ENCODE data around the gene PHOX2A.

The PHOX2A gene

GRCh38 chr11:72247584-72247983 lies 3.6 kb upstream of the PHOX2A start:
- DNase-seq (ENCODE audit: low spot score), result no peak

- no peak for DNase-seq (ENCODE audit: low spot score)
Observed at GRCh38 chr11:72245263-72245816, 1.4 kb upstream of the PHOX2A start.

DNA sequence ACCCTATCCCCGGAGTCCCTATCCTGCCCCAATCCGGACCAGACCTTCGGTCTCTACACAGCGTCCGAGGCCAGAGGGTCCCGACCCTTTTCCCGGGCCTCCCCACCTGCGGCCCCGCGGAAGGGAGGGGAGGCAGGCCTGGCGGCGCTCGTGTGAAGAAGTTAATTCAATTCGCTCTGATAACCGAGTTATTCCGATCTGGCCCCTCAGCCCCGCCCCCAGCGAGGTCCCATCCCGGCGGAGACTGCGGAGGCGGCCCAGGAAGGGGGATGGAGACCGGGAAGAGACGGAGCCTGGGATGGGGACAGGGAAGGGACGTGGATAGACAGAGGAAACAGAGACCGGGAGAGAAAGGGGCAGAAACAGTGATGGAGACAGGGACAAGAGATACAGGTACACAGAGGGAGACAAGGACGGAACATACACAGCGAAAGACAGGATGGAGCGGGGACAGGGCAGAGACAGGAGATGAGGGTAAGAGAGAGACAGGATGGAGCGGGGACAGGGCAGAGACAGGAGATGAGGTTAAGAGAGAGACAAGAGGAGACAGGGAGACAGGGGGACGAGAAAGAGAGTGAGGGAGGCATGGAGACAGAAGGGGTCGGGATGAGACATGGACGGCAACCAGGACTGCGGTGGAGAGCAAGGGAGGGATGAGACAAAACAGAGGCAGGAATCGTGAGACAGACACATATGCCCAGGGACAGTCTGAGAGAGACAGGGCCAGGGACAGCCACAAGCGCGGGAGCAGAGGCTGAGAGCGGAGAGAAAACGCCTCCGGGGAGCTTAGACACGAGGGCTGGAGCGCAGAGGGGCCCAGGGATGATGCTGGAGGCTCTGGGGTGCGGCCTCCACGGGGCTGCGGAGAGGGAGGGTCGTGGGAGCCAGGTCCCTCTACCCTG lies 636 bp upstream of the PHOX2A start:
- no peak for DNase-seq (ENCODE audit: low spot score)

GRCh38 chr11:72243173-72244059 lies 560 bp downstream of the PHOX2A start:
- DNase-seq (ENCODE audit: low spot score), result no peak

DNA sequence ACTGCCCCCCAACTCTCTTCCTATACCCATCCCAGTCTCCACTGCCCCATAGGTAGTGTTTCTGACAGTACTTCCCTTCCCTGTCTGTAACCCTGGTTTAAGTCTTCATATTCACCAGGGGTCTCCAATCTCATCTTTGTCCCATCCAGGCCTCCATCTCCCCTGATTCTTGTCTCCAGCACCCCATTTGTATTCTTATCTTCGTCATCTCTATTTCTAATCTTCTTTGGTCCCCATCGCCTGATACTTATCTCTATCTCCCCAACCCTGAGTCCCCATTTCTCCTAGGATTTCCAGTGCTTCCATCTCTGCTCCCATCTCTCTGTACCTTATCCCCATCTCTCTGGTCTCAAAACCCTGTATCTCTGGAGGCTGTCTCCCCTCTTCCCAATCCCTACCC lies 1.8 kb downstream of the PHOX2A start:
- no peak for DNase-seq (ENCODE audit: low spot score)

DNA sequence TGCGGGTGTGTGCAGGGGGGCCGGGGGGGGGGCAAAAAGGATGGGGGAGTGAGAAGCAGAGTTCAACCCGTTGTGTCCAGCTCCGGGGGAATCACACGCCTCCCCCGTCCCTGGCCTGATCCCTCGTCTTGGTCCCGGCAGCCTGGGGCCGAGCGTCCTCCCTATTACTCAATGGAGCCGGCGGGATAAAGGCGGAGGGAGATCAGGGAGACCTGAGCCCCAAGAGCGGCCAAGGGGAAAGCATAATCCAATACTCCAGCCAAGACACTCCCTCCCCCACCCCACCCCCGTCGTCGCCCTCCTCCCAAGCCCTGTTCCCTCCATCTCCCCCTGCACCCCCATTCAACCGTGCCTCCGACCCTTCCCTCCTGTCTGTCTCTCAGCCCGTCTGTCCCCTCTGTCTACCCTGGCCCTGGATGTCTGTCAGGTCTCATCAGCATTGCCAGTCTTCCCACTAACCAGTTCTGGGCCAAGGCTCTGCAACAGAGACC lies 2.6 kb downstream of the PHOX2A start:
- no peak for DNase-seq (ENCODE audit: low spot score)

GRCh38 chr11:72240461-72241290 lies 3.3 kb downstream of the PHOX2A start:
- no peak for DNase-seq (ENCODE audit: low spot score)

- DNase-seq (ENCODE audit: low spot score), result no peak
Observed at GRCh38 chr11:72239849-72240460, 4.0 kb downstream of the PHOX2A start.

DNA sequence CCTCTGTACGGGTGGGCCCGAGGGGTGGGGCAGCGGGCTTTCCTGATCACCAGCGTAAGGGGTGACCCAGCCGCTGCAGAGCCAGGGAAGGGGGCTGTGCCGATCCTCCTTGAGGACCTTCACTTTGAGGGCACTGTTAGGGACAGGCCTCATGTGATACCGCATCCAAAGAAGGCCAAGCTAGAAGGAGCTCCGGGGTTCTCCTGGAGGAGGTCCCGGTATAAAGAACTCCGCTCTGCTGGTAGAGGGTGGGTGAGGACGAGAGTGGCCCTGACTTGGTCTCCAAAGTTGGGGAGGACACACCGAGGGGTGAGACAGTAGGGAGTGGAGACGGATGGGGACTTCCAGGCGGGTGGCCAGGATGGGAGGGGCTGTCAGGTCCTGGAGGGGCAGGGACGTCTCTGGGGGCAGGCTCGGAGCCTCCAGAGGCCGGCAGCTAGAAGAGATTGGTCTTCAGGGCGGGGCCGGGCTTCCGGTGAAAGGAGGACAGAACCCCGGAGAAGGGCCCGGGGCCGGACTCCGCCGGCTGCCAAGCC lies 4.6 kb downstream of the PHOX2A start:
- DNase-seq (ENCODE audit: low spot score), result peak; percentile 23

GRCh38 chr11:72238492-72239312 lies 5.3 kb downstream of the PHOX2A start:
- DNase-seq (ENCODE audit: low spot score), result no peak

DNA sequence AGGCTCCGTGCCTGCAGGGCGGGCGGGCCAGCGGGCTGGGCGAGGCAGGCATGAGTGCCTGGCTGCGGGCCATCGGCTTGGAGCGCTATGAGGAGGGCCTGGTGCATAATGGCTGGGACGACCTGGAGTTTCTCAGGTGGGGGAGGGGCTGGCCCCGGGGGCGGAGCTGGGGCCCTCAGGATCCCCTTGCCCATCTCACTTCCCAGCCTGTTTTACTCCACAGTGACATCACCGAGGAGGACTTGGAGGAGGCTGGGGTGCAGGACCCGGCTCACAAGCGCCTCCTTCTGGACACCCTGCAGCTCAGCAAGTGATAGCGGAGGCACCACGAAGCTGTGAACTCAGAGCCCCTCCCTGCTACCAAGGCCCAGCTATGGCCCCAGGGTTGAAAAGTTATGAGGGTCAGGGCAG lies 5.9 kb downstream of the PHOX2A start:
- DNase-seq (ENCODE audit: low spot score), result peak; percentile 11

DNA sequence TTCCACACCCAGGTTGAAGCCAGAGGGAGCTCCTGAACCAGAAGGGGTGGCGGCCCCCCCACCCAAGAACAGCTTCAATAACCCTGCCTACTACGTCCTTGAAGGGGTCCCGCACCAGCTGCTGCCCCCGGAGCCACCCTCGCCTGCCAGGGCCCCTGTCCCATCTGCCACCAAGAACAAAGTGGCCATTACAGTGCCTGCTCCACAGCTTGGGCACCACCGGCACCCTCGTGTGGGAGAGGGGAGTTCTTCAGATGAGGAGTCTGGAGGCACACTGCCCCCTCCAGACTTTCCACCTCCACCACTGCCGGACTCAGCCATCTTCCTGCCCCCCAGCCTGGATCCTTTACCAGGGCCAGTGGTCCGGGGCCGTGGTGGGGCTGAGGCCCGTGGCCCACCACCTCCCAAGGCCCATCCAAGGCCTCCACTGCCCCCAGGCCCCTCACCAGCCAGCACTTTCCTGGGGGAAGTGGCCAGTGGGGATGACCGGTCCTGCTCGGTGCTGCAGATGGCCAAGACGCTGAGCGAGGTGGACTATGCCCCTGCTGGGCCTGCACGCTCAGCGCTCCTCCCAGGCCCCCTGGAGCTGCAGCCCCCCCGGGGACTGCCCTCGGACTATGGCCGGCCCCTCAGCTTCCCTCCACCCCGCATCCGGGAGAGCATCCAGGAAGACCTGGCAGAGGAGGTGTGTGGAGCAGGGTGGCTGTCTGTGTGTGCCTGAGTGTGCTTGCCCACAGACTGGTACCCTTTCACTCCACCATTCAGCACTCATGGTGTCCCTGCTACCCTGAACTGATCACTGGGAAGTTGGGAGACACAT lies 6.7 kb downstream of the PHOX2A start:
- DNase-seq (ENCODE audit: low spot score), result no peak

- no peak for DNase-seq (ENCODE audit: low spot score)
Observed at GRCh38 chr11:72236774-72237111, 7.2 kb downstream of the PHOX2A start.

- no peak for DNase-seq (ENCODE audit: low spot score)
Observed at GRCh38 chr11:72236083-72236697, 7.8 kb downstream of the PHOX2A start.

DNA sequence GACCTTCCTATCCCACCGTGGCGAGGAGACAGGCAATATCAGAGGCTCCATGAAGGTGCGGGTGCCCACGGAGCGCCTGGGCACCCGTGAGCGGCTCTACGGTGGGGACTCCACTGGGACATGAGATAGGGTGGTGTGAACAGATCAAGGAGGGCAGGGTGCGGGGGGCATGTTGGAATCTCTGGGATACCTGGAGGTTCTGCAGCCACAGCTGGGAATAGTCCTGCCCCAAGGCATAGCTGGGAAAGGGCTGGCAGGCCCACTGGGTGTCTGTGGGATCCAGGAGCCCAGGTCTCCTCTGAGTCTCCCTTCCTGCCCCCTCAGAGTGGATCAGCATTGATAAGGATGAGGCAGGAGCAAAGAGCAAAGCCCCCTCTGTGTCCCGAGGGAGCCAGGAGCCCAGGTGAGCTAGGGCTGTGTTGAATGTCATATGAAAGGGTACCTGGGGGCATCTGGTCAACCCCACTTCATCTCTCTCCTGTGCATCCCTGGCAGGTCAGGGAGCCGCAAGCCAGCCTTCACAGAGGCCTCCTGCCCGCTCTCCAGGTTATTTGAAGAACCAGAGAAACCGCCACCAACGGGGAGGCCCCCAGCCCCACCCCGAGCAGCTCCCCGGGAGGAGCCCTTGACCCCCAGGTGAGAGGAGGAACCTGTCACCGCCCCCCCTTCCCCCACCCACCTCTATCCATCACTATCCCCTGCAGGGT lies 8.5 kb downstream of the PHOX2A start:
- DNase-seq (ENCODE audit: low spot score), result no peak

DNA sequence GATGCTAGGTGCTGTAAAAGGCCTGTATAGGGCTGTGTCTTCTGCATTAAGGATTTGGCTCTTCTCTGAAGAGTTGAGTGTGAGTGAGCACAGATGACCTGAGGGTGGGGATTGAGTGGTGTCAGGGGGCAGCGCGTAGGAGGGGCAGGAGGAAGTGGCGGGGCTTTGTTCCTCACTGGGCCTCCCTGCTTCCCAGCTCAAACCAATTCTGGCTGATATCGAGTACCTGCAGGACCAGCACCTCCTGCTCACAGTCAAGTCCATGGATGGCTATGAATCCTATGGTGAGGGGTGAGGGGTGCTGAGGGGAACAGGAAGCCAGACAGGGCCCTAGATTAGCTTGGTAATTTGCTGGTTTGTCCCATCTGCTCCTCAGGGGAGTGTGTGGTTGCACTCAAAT lies 9.1 kb downstream of the PHOX2A start:
- no peak for DNase-seq (ENCODE audit: low spot score)

- no peak for DNase-seq (ENCODE audit: low spot score)
Observed at GRCh38 chr11:72234514-72234830, 9.5 kb downstream of the PHOX2A start.

DNA sequence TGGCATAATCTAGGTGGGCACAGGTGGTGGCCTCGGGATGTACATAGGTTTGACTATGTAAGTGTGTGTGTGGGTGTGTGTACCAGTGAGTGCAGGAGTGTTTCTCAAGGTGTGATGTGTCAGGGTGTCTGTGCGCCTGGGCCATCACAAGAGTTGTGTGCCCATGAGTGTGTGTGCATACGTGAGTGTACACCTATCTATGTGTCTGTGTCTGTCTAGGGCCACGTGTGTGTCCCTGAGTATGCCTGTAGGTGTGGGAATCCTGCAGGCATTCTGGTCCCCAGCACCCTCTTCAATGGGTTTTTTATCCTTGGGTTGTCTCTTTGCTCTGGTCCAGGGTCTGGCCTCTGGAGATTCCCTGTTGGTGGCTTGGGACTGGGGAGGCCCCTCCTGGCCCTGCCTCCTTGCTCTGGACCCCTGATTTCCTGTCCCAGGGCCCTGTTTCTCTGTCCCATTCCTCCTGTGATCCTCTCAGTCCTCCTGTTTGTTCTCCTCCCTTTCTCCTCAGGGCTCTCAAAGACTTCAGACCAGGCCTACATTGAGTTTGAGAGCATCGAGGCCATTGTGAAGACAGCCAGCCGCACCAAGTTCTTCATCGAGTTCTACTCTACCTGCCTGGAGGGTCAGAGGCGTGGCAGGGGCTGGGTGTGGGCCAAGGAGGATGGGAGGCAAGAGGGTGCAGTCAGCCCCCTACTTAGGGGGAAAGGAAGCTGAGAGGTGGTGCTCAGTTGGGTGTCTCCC lies 10.0 kb downstream of the PHOX2A start:
- no peak for DNase-seq (ENCODE audit: low spot score)
